GM18526 (cell line): ENCODE data around the gene NPC1.

Source experiments
- POLR2A ChIP-seq: IDR thresholded peaks from 3 replicates; pipeline ENCODE4 v1.6.1; 2011; ENCODE audit not compliant: insufficient read length; ENCODE audit errors: extremely low read depth

Gene NPC1

GRCh38 chr18:23585897-23586248 is 433 bp downstream of the NPC1 start:
- TF ChIP-seq POLR2A: no peak

- TF ChIP-seq POLR2A: no peak
Observed at GRCh38 chr18:23585007-23585871, 1.1 kb downstream of the NPC1 start.

GRCh38 chr18:23584019-23584983 is 2.0 kb downstream of the NPC1 start:
- no peak for TF ChIP-seq POLR2A

GRCh38 chr18:23583071-23583865 is 3.0 kb downstream of the NPC1 start:
- no peak for TF ChIP-seq POLR2A

- TF ChIP-seq POLR2A: no peak
Observed at GRCh38 chr18:23580677-23581367, 5.5 kb downstream of the NPC1 start.

- TF ChIP-seq POLR2A: no peak
Observed at GRCh38 chr18:23578891-23579653, 7.2 kb downstream of the NPC1 start.

GRCh38 chr18:23578067-23578701 is 8.1 kb downstream of the NPC1 start:
- TF ChIP-seq POLR2A: no peak

- no peak for TF ChIP-seq POLR2A
Observed at GRCh38 chr18:23575309-23575651, 11.0 kb downstream of the NPC1 start.

GRCh38 chr18:23574611-23575308 is 11.5 kb downstream of the NPC1 start:
- TF ChIP-seq POLR2A: no peak

GRCh38 chr18:23573626-23574431 is 12.5 kb downstream of the NPC1 start:
- TF ChIP-seq POLR2A: no peak

GRCh38 chr18:23573020-23573419 is 13.3 kb downstream of the NPC1 start:
- TF ChIP-seq POLR2A: no peak

GRCh38 chr18:23572570-23572969 is 13.7 kb downstream of the NPC1 start:
- TF ChIP-seq POLR2A: no peak
